GM12892 (cell line): ENCODE measurements around the gene ECHS1.

Experiments
- POLR2A ChIP-seq: IDR thresholded peaks from 2 replicates; pipeline ENCODE4 v1.6.1; 2011; ENCODE audit warnings: low read depth, low read length, control low read depth
- POLR2AphosphoS5 ChIP-seq: IDR thresholded peaks from 2 replicates; pipeline ENCODE4 v1.6.1; 2011; ENCODE audit warnings: low read depth, low read length, control low read depth
- TAF1 ChIP-seq: IDR thresholded peaks from 2 replicates; pipeline ENCODE4 v1.6.1; 2011; ENCODE audit warnings: low read depth, mild to moderate bottlenecking, control low read depth, low read length, borderline replicate concordance

- TF ChIP-seq POLR2A = peak; percentile 64; the same call in 1 of the 2 replicates
- TF ChIP-seq POLR2AphosphoS5 = 0 out of 2 replicates have a peak, but pooled peaks have one; percentile 30
- TF ChIP-seq TAF1 = 0 out of 2 replicates have a peak, but pooled peaks have one; percentile 27
Measured at GRCh38 chr10:133357285-133358161, 15.6 kb downstream of the ECHS1 start, which contains the start of gene FUOM.
